GM13976 (cell line): ENCODE data around the gene TDG.

Experiments
- DNase-seq: peaks from one replicate; pipeline ENCODE4 v3.0.0; 2012; ENCODE audit warnings: low spot score
- CTCF ChIP-seq: IDR thresholded peaks from 2 replicates; pipeline ENCODE4 v1.5.1; 2012; ENCODE audit warnings: borderline replicate concordance, mild to moderate bottlenecking; ENCODE audit not compliant: insufficient read depth; ENCODE audit errors: extremely low read depth, missing control alignments, control extremely low read depth
- in situ Hi-C: fragments of 300-500 bp; cut with MboI; formaldehyde crosslinking; loops from one replicate; pipeline ENCODE4 v1.12.0; 2022; ENCODE audit warnings: low sequenced_read_pairs, mixed read lengths, inconsistent platforms; ENCODE audit not compliant: unreplicated experiment

The TDG gene

DNA sequence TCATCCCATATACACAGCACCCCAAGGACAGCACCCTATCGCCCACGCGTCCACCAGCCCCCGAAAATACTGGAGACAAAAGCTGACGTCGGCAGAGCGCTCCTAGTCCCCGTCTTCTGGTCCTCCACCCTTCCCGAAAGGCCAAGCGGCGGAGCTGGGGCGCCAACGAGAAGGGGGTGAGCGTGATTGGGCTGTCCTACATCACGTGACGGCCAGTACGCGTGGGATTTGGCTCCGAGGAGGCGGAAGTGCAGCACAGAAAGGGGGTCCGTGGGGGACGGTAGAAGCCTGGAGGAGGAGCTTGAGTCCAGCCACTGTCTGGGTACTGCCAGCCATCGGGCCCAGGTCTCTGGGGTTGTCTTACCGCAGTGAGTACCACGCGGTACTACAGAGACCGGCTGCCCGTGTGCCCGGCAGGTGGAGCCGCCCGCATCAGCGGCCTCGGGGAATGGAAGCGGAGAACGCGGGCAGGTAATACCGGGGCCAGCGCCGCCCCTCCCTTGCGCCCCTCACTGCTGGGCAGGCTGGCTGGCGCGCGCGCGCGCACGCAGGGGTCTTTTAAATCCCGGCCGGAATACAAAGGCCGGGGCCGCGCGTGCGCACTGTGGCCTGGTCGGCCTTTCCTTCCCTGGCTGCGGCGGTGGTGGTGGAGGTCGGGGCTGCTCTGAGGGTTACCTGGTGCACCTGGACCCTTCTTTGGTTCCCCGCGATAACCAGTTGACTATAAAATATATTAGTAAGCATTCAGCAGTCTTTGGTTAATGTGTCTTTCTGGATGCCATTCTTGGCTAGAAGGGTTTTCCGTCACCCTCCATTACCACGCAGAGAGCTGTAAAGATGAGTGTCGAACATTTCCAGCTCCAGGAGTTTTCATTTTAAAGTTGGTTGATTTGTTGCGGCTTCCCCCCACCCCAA is at the start of gene TDG:
TDG (plus strand) TSS at position 283 of the 915 bp plus-strand sequence; CDS start at position 449, 166 bp downstream.
- in situ Hi-C loops = no loop called here
- DNase-seq = peak; percentile 95
- no peak for TF ChIP-seq CTCF

- in situ Hi-C loops = no loop called here
- no peak for TF ChIP-seq CTCF
- DNase-seq = no peak
These were observed 47.8 kb upstream of the TDG start for GRCh38 chr12:103917873-103918272.

DNA sequence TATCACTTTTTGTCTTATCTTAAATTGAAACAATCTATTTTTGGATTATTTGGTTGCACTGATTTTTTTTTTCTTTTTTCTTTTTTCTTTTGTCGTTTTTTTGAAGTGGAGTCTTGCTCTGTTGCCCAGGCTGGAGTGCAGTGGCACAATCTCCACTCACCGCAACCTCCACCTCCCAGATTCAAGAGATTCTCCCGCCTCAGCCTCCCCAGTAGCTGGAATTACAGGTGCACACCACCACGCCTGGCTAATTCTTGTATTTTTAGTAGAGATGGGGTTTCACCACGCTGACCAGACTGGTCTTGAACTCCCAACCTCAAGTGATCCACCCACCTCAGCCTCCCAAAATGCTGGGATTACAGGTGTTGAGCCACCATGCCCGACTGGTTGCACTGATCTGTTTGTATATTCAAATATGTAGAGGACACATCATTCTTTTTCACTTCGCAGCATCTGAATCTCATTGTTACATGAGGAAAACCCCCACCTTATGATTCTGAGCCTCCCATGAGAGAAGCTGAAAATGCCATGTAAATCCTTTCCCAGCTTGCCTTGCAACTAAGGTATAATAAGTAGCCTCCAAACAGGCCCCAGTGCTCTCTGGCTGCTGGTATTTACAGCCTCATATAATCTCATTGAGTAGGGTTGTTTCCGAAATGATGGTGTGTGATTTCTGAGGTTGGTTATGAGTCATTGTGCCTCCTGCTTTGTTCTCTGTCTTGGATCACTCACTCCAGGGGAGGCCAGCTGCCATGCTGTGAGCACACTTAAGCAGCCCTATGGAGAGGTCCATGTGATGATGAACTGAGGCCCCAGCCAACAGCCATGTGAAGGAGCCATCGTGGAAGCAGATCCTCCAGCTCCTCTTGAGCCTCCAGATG is 40.7 kb upstream of the TDG start:
- no peak for TF ChIP-seq CTCF
- in situ Hi-C loops = no loop called here
- peak; percentile 53 for DNase-seq

- TF ChIP-seq CTCF = no peak
These were observed 37.0 kb upstream of the TDG start for GRCh38 chr12:103928682-103929045.

DNA sequence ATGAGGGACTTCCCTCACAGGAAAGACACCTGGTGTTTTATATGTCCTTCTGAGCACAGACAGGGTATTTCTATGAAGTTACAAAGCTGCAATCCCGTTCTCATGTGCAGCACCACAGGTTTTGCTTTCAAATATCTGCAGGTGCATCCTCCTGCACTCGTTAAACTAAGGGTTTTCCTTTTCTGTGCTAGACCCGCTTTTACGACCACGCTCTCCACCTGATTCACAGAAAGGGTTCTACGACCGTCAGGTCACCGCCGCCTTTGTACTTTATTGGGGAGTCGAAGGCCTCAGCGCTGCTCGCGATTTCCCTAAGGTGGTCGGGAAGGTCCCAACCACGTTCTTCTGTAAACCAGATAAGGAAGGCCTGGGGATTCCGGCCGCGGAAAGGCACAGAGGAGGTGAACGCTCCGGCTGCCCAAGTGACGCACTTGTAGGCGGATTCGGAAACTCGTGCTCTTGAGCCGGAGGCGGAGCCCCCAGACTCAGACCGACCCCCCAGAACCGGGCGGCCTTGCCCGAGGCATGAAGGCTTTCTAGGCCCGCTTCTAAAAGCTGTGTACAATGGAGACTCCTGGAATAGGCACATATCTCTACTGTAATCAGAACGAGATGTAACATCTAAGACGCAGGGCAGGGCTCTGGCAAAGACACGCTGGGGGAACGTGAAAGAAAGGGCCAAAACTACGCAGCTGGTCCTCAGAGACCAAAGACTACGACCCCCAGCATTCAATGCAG is 36.5 kb upstream of the TDG start:
- no peak for TF ChIP-seq CTCF
- peak; percentile 85 for DNase-seq
- in situ Hi-C loops = no loop called here

More at GRCh38 chr12:103928682-103929045, 37.0 kb upstream of the TDG start:
- in situ Hi-C loops = no loop called here
- peak; percentile 26 for DNase-seq

DNA sequence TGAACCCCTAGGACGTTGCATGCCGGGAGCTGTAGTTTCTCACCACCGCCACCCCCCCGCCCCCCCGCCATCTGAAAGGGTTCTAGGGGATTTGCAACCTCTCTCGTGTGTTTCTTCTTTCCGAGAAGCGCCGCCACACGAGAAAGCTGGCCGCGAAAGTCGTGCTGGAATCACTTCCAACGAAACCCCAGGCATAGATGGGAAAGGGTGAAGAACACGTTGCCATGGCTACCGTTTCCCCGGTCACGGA is 36.0 kb upstream of the TDG start:
- TF ChIP-seq CTCF = no peak
- DNase-seq = no peak
- in situ Hi-C loops = no loop called here
